ENCODE measurements around the gene ARHGAP5.

Gene ARHGAP5

GRCh38 chr14:32047791-32048190 lies 29.3 kb upstream of the ARHGAP5 start:
- H3K27ac ChIP-seq = no peak overlapping the region
- no peak for TF ChIP-seq ZFX (IDR thresholded peaks at IDR 0.05; ENCODE audit: borderline replicate concordance)
- TF ChIP-seq CTCF (IDR thresholded peaks at IDR 0.05) = no peak

- no peak for TF ChIP-seq CTCF (IDR thresholded peaks at IDR 0.05)
- TF ChIP-seq ZFX (IDR thresholded peaks at IDR 0.05; ENCODE audit: borderline replicate concordance) = no peak
- no peak overlapping the region for H3K27ac ChIP-seq
Measured at GRCh38 chr14:32049361-32050088, 27.6 kb upstream of the ARHGAP5 start.

- no peak overlapping the region for H3K27ac ChIP-seq
- TF ChIP-seq CTCF (IDR thresholded peaks at IDR 0.05) = no peak
- TF ChIP-seq ZFX (IDR thresholded peaks at IDR 0.05; ENCODE audit: borderline replicate concordance) = no peak
Measured at GRCh38 chr14:32050878-32051277, 26.2 kb upstream of the ARHGAP5 start.

GRCh38 chr14:32054536-32054935 lies 22.6 kb upstream of the ARHGAP5 start:
- TF ChIP-seq ZFX (IDR thresholded peaks at IDR 0.05; ENCODE audit: borderline replicate concordance) (no peak), CTCF (IDR thresholded peaks at IDR 0.05) (no peak)
- H3K27ac ChIP-seq = no peak overlapping the region

- no peak overlapping the region for H3K27ac ChIP-seq
- no peak for TF ChIP-seq CTCF (IDR thresholded peaks at IDR 0.05)
- no peak for TF ChIP-seq ZFX (IDR thresholded peaks at IDR 0.05; ENCODE audit: borderline replicate concordance)
Measured at GRCh38 chr14:32055175-32055574, 21.9 kb upstream of the ARHGAP5 start.

GRCh38 chr14:32059702-32060101 lies 17.4 kb upstream of the ARHGAP5 start:
- no peak overlapping the region for H3K27ac ChIP-seq
- TF ChIP-seq CTCF (IDR thresholded peaks at IDR 0.05) (no peak), ZFX (IDR thresholded peaks at IDR 0.05; ENCODE audit: borderline replicate concordance) (no peak)

- H3K27ac ChIP-seq = no peak overlapping the region
- TF ChIP-seq ZFX (IDR thresholded peaks at IDR 0.05; ENCODE audit: borderline replicate concordance) (no peak), CTCF (IDR thresholded peaks at IDR 0.05) (no peak)
Measured at GRCh38 chr14:32064931-32065330, 12.2 kb upstream of the ARHGAP5 start.
